IMR-90 (cell line): ENCODE measurements around the gene RPL10A. TPM values are rescaled to one million over a fixed set of nuclear protein-coding genes. Genes with fewer than 3 reads are reported as not detected.
A peak's percentile ranks its signal among the peaks of the same experiment; 100 is the strongest.

Experiments used
- ATAC-seq: fragments of 200-7000 bp; cut with Tn5 transposase; 2 replicates; pipeline ENCODE4 v1.9.1; 2020; ENCODE audit warnings: low read depth, mild to moderate bottlenecking, moderate library complexity
- BruUV-seq: library from RNA; stranded (reverse); fragments of 400-500 nt; replicated peaks from 2 replicates; lab custom pipeline; 2021; lab: Mats Ljungman, UMichigan
- CTCF ChIA-PET: fragments of 300-600 bp; formaldehyde crosslinking; extraction: SDS; loops from one replicate; lab custom pipeline; 2021; ENCODE audit warnings: antibody characterized with exemption; lab: Yijun Ruan, JAX
- POLR2A ChIA-PET: fragments of 300-600 bp; sonication (Branson Sonifier 250); formaldehyde crosslinking; loops from one replicate; lab custom pipeline; 2022; ENCODE audit warnings: antibody characterized with exemption; ENCODE audit not compliant: unreplicated experiment; lab: Charles Lee
- DNase-seq: peaks from one replicate; pipeline ENCODE4 v3.0.0; 2013
- H2AFZ ChIP-seq: replicated peaks from 2 replicates; pipeline ENCODE3; 2013; ENCODE audit warnings: low read length, mild to moderate bottlenecking; ENCODE audit not compliant: poor library complexity
- H2AK5ac ChIP-seq: 2 replicates; pipeline ENCODE4 v1.6.1; 2013; ENCODE audit warnings: low read depth, low read length, inconsistent platforms
- H2AK9ac ChIP-seq: replicated peaks from 2 replicates; pipeline ENCODE3; 2013; ENCODE audit warnings: mild to moderate bottlenecking, low read depth, low read length, moderate library complexity; ENCODE audit not compliant: poor library complexity
- H2BK120ac ChIP-seq: 2 replicates; pipeline ENCODE4 v1.6.1; 2013; ENCODE audit warnings: low read depth, low read length, inconsistent platforms
- H2BK15ac ChIP-seq: 3 replicates; pipeline ENCODE4 v1.6.1; 2013; ENCODE audit warnings: low read depth, low read length, inconsistent platforms
- H2BK20ac ChIP-seq: 2 replicates; pipeline ENCODE4 v1.6.1; 2013; ENCODE audit warnings: low read depth, mild to moderate bottlenecking, inconsistent platforms, low read length, moderate library complexity
- H2BK5ac ChIP-seq: 2 replicates; pipeline ENCODE4 v1.6.1; 2013; ENCODE audit warnings: mild to moderate bottlenecking, low read depth, low read length, inconsistent platforms; ENCODE audit not compliant: poor library complexity, severe bottlenecking
- H3K14ac ChIP-seq: replicated peaks from 2 replicates; pipeline ENCODE4 v1.6.1; 2013; ENCODE audit warnings: low read depth, low read length, inconsistent platforms
- H3K18ac ChIP-seq: 2 replicates; pipeline ENCODE4 v1.6.1; 2013; ENCODE audit warnings: low read depth, low read length, control low read depth
- H3K23ac ChIP-seq: 2 replicates; pipeline ENCODE4 v1.6.1; 2013; ENCODE audit warnings: low read depth, low read length, inconsistent platforms
- H3K27ac ChIP-seq: 2 replicates; pipeline ENCODE4 v1.5.1; 2013; ENCODE audit warnings: mild to moderate bottlenecking, control low read depth, low read length; ENCODE audit not compliant: insufficient read depth
- H3K27me3 ChIP-seq: 2 replicates; pipeline ENCODE4 v1.6.1; 2013; ENCODE audit warnings: low read length; ENCODE audit not compliant: control insufficient read depth, insufficient read depth
- H3K36me3 ChIP-seq: 2 replicates; pipeline ENCODE4 v1.6.1; 2013; ENCODE audit warnings: low read length, mixed read lengths; ENCODE audit not compliant: control insufficient read depth, insufficient read depth
- H3K4ac ChIP-seq: 2 replicates; pipeline ENCODE4 v1.6.1; 2013; ENCODE audit warnings: low read depth, low read length, inconsistent platforms
- H3K4me1 ChIP-seq: 2 replicates; pipeline ENCODE4 v1.6.1; 2013; ENCODE audit warnings: low read length, mixed read lengths; ENCODE audit not compliant: control insufficient read depth, insufficient read depth
- H3K4me2 ChIP-seq: 2 replicates; pipeline ENCODE4 v1.6.1; 2013; ENCODE audit warnings: low read depth, mild to moderate bottlenecking, control low read depth, low read length, moderate library complexity
- H3K4me3 ChIP-seq: 2 replicates; pipeline ENCODE4 v1.5.1; 2013; ENCODE audit warnings: low read depth, mild to moderate bottlenecking, control low read depth, low read length, moderate library complexity; ENCODE audit not compliant: insufficient read depth
- H3K56ac ChIP-seq: 2 replicates; pipeline ENCODE4 v1.6.1; 2013; ENCODE audit warnings: low read length, inconsistent platforms; ENCODE audit not compliant: insufficient read depth; ENCODE audit errors: extremely low read depth
- H3K79me1 ChIP-seq, 2 experiments: 2 replicates each; pipeline ENCODE4 v1.6.1; 2013; ENCODE audit warnings: low read length in 2 of 2, inconsistent platforms in 1 of 2, low read depth in 1 of 2
- H3K9ac ChIP-seq: 2 replicates; pipeline ENCODE4 v1.6.1; 2013; ENCODE audit warnings: low read depth, low read length, control low read depth
- H3K9me1 ChIP-seq: 2 replicates; pipeline ENCODE4 v1.6.1; 2013; ENCODE audit warnings: low read length, inconsistent platforms; ENCODE audit not compliant: insufficient read depth
- H3K9me3 ChIP-seq: 2 replicates; pipeline ENCODE4 v1.6.1; 2013; ENCODE audit warnings: low read length; ENCODE audit not compliant: control insufficient read depth, insufficient read depth
- H4K20me1 ChIP-seq: 2 replicates; pipeline ENCODE4 v1.6.1; 2013; ENCODE audit warnings: low read length, inconsistent platforms; ENCODE audit not compliant: insufficient read depth
- H4K5ac ChIP-seq: 2 replicates; pipeline ENCODE4 v1.6.1; 2013; ENCODE audit warnings: mild to moderate bottlenecking, low read depth, low read length, control low read depth
- H4K8ac ChIP-seq, 2 experiments: 2 replicates each; pipeline ENCODE4 v1.6.1; 2013; ENCODE audit warnings: low read depth in 2 of 2, low read length in 2 of 2, control low read depth in 1 of 2, inconsistent platforms in 1 of 2
- H4K91ac ChIP-seq: 2 replicates; pipeline ENCODE4 v1.6.1; 2013; ENCODE audit warnings: low read depth, low read length, inconsistent platforms; ENCODE audit not compliant: insufficient read depth
- BHLHE40 ChIP-seq: fragments of 150-350 bp; IDR thresholded peaks from 2 replicates; pipeline ENCODE4 v1.6.1; 2016; ENCODE audit warnings: mild to moderate bottlenecking, low read depth, low read length
- CEBPB ChIP-seq: IDR thresholded peaks from 2 replicates; pipeline ENCODE4 v1.6.1; 2012; ENCODE audit warnings: low read depth, low read length, improper control_type of control experiment
- FOS ChIP-seq: fragments of 150-350 bp; IDR thresholded peaks from 2 replicates; pipeline ENCODE4 v1.6.1; 2016; ENCODE audit warnings: low read depth, low read length
- MAZ ChIP-seq: IDR thresholded peaks from 2 replicates; pipeline ENCODE4 v1.6.1; 2012; ENCODE audit warnings: low read depth, mild to moderate bottlenecking, low read length, improper control_type of control experiment, moderate library complexity, borderline replicate concordance
- MXI1 ChIP-seq: IDR thresholded peaks from 2 replicates; pipeline ENCODE4 v1.6.1; 2012; ENCODE audit warnings: low read depth, mild to moderate bottlenecking, low read length, moderate library complexity, borderline replicate concordance
- WGBS, 2 experiments: methylation state at CpG; one replicate each; pipeline versions ENCODE4 v1.1.5 to v1.1.7; 2013; ENCODE audit warnings: missing lambda C conversion rate in 2 of 2; ENCODE audit not compliant: insufficient read length in 1 of 2; ENCODE audit errors: extremely low coverage in 2 of 2; 5-methylcytosine and 5-hydroxymethylcytosine counted together
- dilution Hi-C: fragments of 300-500 bp; cut with HindIII; formaldehyde crosslinking; loops from one replicate; pipeline ENCODE4 v1.14.3; 2018; ENCODE audit warnings: low sequenced_read_pairs; ENCODE audit not compliant: unreplicated experiment
- in situ Hi-C: fragments of 300-500 bp; cut with MboI; formaldehyde crosslinking; loops from 3 replicates; pipeline ENCODE4 v1.14.3; 2019; ENCODE audit warnings: low sequenced_read_pairs, inconsistent platforms, mixed read lengths
- intact Hi-C: fragments of 100-400 bp; cut with micrococcal nuclease; formaldehyde crosslinking; loops from 2 replicates; pipeline ENCODE4 v1.10.0; 2022
- polyA plus RNA-seq, 3 experiments: library from polyadenylated mRNA; depleted of rRNA; stranded (reverse); fragments of >200 nt; gene quantifications; 2 replicates each; pipeline ENCODE4 v1.2.3, GENCODE V29; 2012; ENCODE audit warnings: low replicate concordance in 1 of 3
- total RNA-seq: library from RNA; depleted of rRNA; stranded (reverse); fragments of >200 nt; gene quantifications from 2 replicates; pipeline ENCODE4 v1.2.3, GENCODE V29; 2012

RPL10A gene
- total and polyA plus RNA-seq, 2 of the 4 experiments (the other 2 are of a cell fraction) = 2,310 to 3,153 TPM

DNA sequence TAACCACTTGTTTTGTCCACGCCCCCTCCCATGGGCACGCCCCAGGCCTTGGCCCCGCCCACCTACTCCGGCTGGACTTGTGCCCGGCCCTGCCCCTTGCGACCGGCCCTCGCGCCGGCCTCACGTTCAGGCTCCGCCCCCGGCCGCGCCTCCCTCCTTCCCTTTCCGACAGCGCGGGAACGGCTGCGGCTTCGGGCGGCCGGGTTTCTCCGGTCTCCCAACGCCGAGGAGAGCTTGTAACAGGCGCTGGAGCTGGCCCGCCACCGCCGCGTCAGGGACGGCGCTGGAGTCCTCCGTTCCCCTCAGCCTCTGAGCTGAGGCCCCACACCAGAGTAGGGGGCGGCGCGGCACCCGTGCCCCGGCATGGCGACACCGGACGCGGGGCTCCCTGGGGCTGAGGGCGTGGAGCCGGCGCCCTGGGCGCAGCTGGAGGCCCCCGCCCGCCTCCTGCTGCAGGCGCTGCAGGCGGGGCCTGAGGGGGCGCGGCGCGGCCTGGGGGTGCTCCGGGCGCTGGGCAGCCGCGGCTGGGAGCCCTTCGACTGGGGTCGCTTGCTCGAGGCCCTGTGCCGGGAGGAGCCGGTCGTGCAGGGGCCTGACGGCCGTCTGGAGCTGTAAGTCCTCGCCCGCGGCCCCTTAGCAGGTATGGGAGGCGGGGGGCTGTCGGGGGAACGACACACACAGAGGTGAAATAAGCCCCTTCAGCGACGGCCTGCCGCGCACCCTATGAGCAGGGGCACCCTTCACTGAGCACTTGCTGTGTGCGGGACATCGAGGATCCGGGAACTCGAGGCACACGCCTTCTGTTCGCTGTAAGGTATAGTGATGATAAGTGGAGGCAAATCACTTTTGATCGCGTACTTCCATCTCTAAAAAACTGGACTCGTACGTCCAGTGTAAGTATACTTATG lies 15.8 kb upstream of the RPL10A start, which contains the start of gene FANCE:
Gene FANCE, plus strand, starts transcription at position 156 of the 908 bp plus-strand sequence. Its CDS starts 208 bp downstream, at position 364.
- peak within 1 kb of the TSS; percentile 38 for H3K14ac ChIP-seq
- H3K36me3 ChIP-seq = peaks cover 10% of the 10 kb centered on the region
- H2BK5ac ChIP-seq = peak within 1 kb of the TSS; percentile 34
- peak; percentile 82; the same call in 1 of the 2 replicates for TF ChIP-seq MAZ
- TF ChIP-seq BHLHE40 = peak; percentile 62
- TF ChIP-seq MXI1 = peak; percentile 89
- no peak for TF ChIP-seq CEBPB
- TF ChIP-seq FOS = no peak
- peak within 1 kb of the TSS; percentile 97 for H3K4me2 ChIP-seq
- H2AFZ ChIP-seq = peak within 1 kb of the TSS; percentile 98
- peaks cover 6% of the 10 kb centered on the region for H3K4me1 ChIP-seq
- H4K8ac ChIP-seq = peak within 1 kb of the TSS in 1 of 2 experiments; percentile 36; a peak in 1 of 4 replicates
- H3K9ac ChIP-seq = peak within 1 kb of the TSS; percentile 79
- H3K4ac ChIP-seq = peak within 1 kb of the TSS; percentile 50; the same call in 1 of the 2 replicates
- 1% methylated on average over 22 of the region's 87 CpGs; no CpG with 5 or more reads in 1 of the 2 experiments for WGBS, 2 experiments
- no peak within 1 kb of the TSS for H4K91ac ChIP-seq
- H4K5ac ChIP-seq = no peak within 1 kb of the TSS
- intact Hi-C loops (loop anchor here (5.0 to 10.0 kb wide), 2 partner anchors 155 to 308 kb away; partner anchors contain the start of genes DEF6 and TCP11), dilution Hi-C loops (no loop called here), in situ Hi-C loops (loop anchor here (5.0 kb wide), 1 partner anchor 110 kb away; the partner anchor contains the start of gene PPARD)
- H2BK15ac ChIP-seq = peak within 1 kb of the TSS; percentile 19; the same call in 1 of the 3 replicates
- H3K56ac ChIP-seq = no peak within 1 kb of the TSS
- DNase-seq = peak; percentile 86
- H2BK120ac ChIP-seq = peak within 1 kb of the TSS; percentile 6; the same call in 1 of the 2 replicates
- ATAC-seq = peak; percentile 96
- H3K79me1 ChIP-seq = peaks cover 9 to 37% of the 10 kb centered on the region in 2 experiments
- H2AK9ac ChIP-seq = peak within 1 kb of the TSS; percentile 86
- peak within 1 kb of the TSS; percentile 73 for H3K23ac ChIP-seq
- H2BK20ac ChIP-seq = no peak within 1 kb of the TSS
- H3K9me1 ChIP-seq = peaks cover 4% of the 10 kb centered on the region
- no TSS peak for BruUV-seq
- POLR2A ChIA-PET = no interaction called here
- CTCF ChIA-PET = interaction anchor here (1.0 to 1.6 kb wide), 2 partner anchors 111 to 124 kb away, joined by 4 to 5 read pairs; no protein-coding TSS in a partner anchor
- H3K4me3 ChIP-seq = peak within 1 kb of the TSS; percentile 87
- peak within 1 kb of the TSS; percentile 27; the same call in 1 of the 2 replicates for H2AK5ac ChIP-seq
- H3K9me3 ChIP-seq = no peaks in the 10 kb centered on the region
- peaks cover 4% of the 10 kb centered on the region; the same call in 1 of the 2 replicates for H4K20me1 ChIP-seq
- peak within 1 kb of the TSS; percentile 68 for H3K27ac ChIP-seq
- H3K18ac ChIP-seq = no peak within 1 kb of the TSS; the same call in 1 of the 2 replicates
- no peaks in the 10 kb centered on the region for H3K27me3 ChIP-seq
